BLaER1 treated with 17β-estradiol and CSF1 and Interleukin-3, amounts not matched to agents 10 nM and 100 nM (cell line): Measurements from ENCODE around the gene OAS2.
"Not testable (repeated sequence)": the region's sequence is repeated elsewhere in the genome, so short reads cannot be mapped to it uniquely, and the experiment has no call there.

Source experiments
- H3K27ac ChIP-seq, 11 experiments: shearing (Covaris generic); formaldehyde crosslinking; 2 replicates each; pipeline ENCODE4 v1.8.1; 2022
- H3K27me3 ChIP-seq, 11 experiments: shearing (Covaris generic); formaldehyde crosslinking; 2 replicates each; pipeline ENCODE4 v1.8.1; 2022
- H3K36me3 ChIP-seq, 11 experiments: shearing (Covaris generic); formaldehyde crosslinking; 2 replicates each; pipeline ENCODE4 v1.8.1; 2022
- H3K4me1 ChIP-seq, 10 experiments: shearing (Covaris generic); formaldehyde crosslinking; 2 replicates each; pipeline ENCODE4 v1.8.1; 2022
- H3K4me2 ChIP-seq, 11 experiments: shearing (Covaris generic); formaldehyde crosslinking; 2 replicates each; pipeline ENCODE4 v1.8.1; 2022
- H3K4me3 ChIP-seq, 10 experiments: shearing (Covaris generic); formaldehyde crosslinking; 2 replicates each; pipeline ENCODE4 v1.8.1; 2022
- H3K9ac ChIP-seq, 11 experiments: shearing (Covaris generic); formaldehyde crosslinking; 2 replicates each; pipeline ENCODE4 v1.8.1; 2022
- H3K9me3 ChIP-seq, 11 experiments: shearing (Covaris generic); formaldehyde crosslinking; replicated peaks in 1 of 11; 2 replicates each; pipeline ENCODE4 v1.8.1; 2022
- H4K20me1 ChIP-seq, 11 experiments: shearing (Covaris generic); formaldehyde crosslinking; 2 replicates each; pipeline ENCODE4 v1.8.1; 2022
- Cebpa-rat ChIP-seq, 11 experiments: shearing (Covaris generic); IDR thresholded peaks; 2 replicates each; pipeline ENCODE4 v1.8.1; 2022

The OAS2 gene

DNA sequence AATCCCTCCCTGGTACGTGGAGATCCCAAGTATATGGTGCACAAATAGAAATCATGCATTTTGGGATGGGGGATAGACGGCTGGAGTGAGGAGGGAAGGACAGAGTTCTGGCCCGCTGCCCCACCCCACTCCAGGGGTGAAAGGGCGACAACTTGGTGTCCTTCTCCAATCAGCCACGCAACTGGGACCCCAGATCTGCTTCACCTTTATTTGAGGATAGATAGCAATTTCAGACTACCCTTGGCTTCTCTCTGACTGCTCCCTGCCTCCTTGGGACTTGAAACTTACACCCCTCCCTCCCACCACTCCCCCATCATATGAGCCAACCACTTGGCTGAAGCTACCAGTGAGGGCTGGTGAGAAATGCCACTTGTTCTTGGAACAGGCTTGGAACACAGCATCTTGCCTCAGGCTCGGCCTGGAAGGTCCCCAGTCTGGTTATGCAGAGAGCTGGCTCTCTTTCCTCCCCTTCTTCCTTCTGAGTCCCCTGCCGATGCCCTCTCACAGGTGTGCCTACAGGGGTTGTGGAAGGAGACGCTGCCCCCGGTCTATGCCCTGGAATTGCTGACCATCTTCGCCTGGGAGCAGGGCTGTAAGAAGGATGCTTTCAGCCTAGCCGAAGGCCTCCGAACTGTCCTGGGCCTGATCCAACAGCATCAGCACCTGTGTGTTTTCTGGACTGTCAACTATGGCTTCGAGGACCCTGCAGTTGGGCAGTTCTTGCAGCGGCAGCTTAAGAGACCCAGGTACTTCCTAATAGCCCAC, 31.9 kb upstream of the OAS2 start:
- Histone ChIP-seq H3K27ac (no peak overlapping the region), H3K9ac (no peak overlapping the region), H3K9me3 (peaks cover 0 to under 1% (median 0%) of the 10 kb centered on the region in 11 experiments; a peak in 1 of 22 replicates), H3K4me1 (no peaks in the 10 kb centered on the region), H4K20me1 (no peaks in the 10 kb centered on the region; a peak in 1 of 22 replicates), H3K27me3 (no peaks in the 10 kb centered on the region), H3K4me2 (no peak overlapping the region), H3K36me3 (peaks cover 0 to 55% (median 20%) of the 10 kb centered on the region in 11 experiments; a peak in 12 of 22 replicates), H3K4me3 (no peak overlapping the region)
- TF ChIP-seq Cebpa-rat (IDR thresholded peaks at IDR 0.05), result no peak

- Histone ChIP-seq H3K9me3 (peaks cover 0 to 10% (median 8%) of the 10 kb centered on the region in 11 experiments; a peak in 14 of 22 replicates), H3K4me3 (no peak overlapping the region)
- TF ChIP-seq Cebpa-rat (IDR thresholded peaks at IDR 0.05), result no peak
These were observed 31.0 kb upstream of the OAS2 start for GRCh38 chr12:112947314-112947713.

GRCh38 chr12:112947761-112948160, 30.6 kb upstream of the OAS2 start:
- Histone ChIP-seq H3K4me2 (no peak overlapping the region), H3K9me3 (peaks cover 0 to 14% (median 8%) of the 10 kb centered on the region in 11 experiments; a peak in 14 of 22 replicates), H3K27me3 (no peaks in the 10 kb centered on the region), H3K9ac (no peak overlapping the region), H3K27ac (no peak overlapping the region), H4K20me1 (no peaks in the 10 kb centered on the region; a peak in 1 of 22 replicates), H3K4me1 (no peaks in the 10 kb centered on the region), H3K4me3 (no peak overlapping the region), H3K36me3 (peaks cover 6 to 64% (median 33%) of the 10 kb centered on the region in 11 experiments; a peak in 12 of 22 replicates)
- TF ChIP-seq Cebpa-rat (IDR thresholded peaks at IDR 0.05), result no peak

More at GRCh38 chr12:112947314-112947713, 31.0 kb upstream of the OAS2 start:
- no peak overlapping the region for H3K27ac ChIP-seq
- no peak overlapping the region for H3K9ac ChIP-seq
- no peak overlapping the region for H3K4me2 ChIP-seq
- peaks cover 2 to 64% (median 29%) of the 10 kb centered on the region in 11 experiments; a peak in 12 of 22 replicates for H3K36me3 ChIP-seq
- H4K20me1 ChIP-seq, result no peaks in the 10 kb centered on the region; a peak in 1 of 22 replicates
- no peaks in the 10 kb centered on the region for H3K27me3 ChIP-seq
- no peaks in the 10 kb centered on the region for H3K4me1 ChIP-seq

GRCh38 chr12:112948806-112949205, 29.5 kb upstream of the OAS2 start:
- TF ChIP-seq Cebpa-rat (IDR thresholded peaks at IDR 0.05), result no peak
- no peak overlapping the region for H3K9ac ChIP-seq
- H3K27ac ChIP-seq, result no peak overlapping the region
- no peak overlapping the region for H3K4me3 ChIP-seq
- peaks cover 6 to 64% (median 33%) of the 10 kb centered on the region in 11 experiments; a peak in 12 of 22 replicates for H3K36me3 ChIP-seq
- peaks cover 0 to 14% (median 8%) of the 10 kb centered on the region in 11 experiments; a peak in 15 of 22 replicates for H3K9me3 ChIP-seq
- no peaks in the 10 kb centered on the region; a peak in 1 of 22 replicates for H4K20me1 ChIP-seq
- H3K27me3 ChIP-seq, result no peaks in the 10 kb centered on the region
- H3K4me2 ChIP-seq, result no peak overlapping the region
- no peaks in the 10 kb centered on the region for H3K4me1 ChIP-seq

DNA sequence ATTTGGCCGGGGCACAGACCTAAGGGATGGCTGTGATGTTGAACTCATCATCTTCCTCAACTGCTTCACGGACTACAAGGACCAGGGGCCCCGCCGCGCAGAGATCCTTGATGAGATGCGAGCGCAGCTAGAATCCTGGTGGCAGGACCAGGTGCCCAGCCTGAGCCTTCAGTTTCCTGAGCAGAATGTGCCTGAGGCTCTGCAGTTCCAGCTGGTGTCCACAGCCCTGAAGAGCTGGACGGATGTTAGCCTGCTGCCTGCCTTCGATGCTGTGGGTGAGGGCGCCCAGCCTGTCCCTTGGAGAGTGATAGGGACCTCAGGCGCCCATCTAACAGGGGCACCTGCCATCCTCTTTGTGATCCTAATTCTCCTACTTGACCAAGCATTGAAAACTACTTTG, 27.6 kb upstream of the OAS2 start:
- Histone ChIP-seq H3K4me3 (no peak overlapping the region), H3K9me3 (peaks cover 0 to 14% (median 8%) of the 10 kb centered on the region in 11 experiments; a peak in 15 of 22 replicates), H3K4me2 (no peak overlapping the region), H3K9ac (no peak overlapping the region), H3K36me3 (peaks cover 6 to 53% (median 30%) of the 10 kb centered on the region in 11 experiments; a peak in 12 of 22 replicates), H3K4me1 (no peaks in the 10 kb centered on the region), H3K27ac (no peak overlapping the region), H4K20me1 (no peaks in the 10 kb centered on the region; a peak in 1 of 22 replicates), H3K27me3 (no peaks in the 10 kb centered on the region)
- TF ChIP-seq Cebpa-rat (IDR thresholded peaks at IDR 0.05), result no peak

GRCh38 chr12:112957125-112957524, 21.2 kb upstream of the OAS2 start:
- not testable (repeated sequence) for H3K27ac ChIP-seq, H3K4me1 ChIP-seq, H3K27me3 ChIP-seq, H3K4me3 ChIP-seq, H4K20me1 ChIP-seq, H3K4me2 ChIP-seq, H3K9ac ChIP-seq
- peaks cover 10 to 39% (median 20%) of the 10 kb centered on the region in 11 experiments; a peak in 20 of 22 replicates for H3K36me3 ChIP-seq
- peaks cover 0 to 21% (median 10%) of the 10 kb centered on the region in 11 experiments; a peak in 20 of 22 replicates for H3K9me3 ChIP-seq

DNA sequence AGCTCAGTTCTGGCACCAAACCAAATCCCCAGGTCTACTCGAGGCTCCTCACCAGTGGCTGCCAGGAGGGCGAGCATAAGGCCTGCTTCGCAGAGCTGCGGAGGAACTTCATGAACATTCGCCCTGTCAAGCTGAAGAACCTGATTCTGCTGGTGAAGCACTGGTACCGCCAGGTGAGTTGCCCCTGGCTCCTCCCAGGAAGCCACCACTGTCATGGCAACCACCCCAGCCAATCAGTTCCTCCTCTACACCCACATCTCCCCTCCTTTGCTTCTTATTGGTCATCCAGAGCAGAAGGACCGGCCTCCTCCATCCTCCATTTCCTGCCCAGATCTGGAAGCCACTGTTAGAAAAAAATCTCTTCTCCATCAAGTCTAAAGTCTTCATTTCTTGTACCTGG, 17.2 kb upstream of the OAS2 start:
- Histone ChIP-seq H3K4me1 (no peaks in the 10 kb centered on the region), H3K4me3 (no peak overlapping the region), H3K36me3 (peaks cover 30 to 64% (median 43%) of the 10 kb centered on the region in 11 experiments; a peak in 21 of 22 replicates), H4K20me1 (no peaks in the 10 kb centered on the region; a peak in 2 of 22 replicates), H3K4me2 (no peak overlapping the region), H3K9ac (no peak overlapping the region), H3K9me3 (peaks cover 0 to 18% (median 7%) of the 10 kb centered on the region in 11 experiments; a peak in 11 of 22 replicates), H3K27me3 (no peaks in the 10 kb centered on the region), H3K27ac (no peak overlapping the region)
- TF ChIP-seq Cebpa-rat (IDR thresholded peaks at IDR 0.05), result no peak

GRCh38 chr12:112961536-112961935, 16.8 kb upstream of the OAS2 start:
- no peak overlapping the region for H3K4me2 ChIP-seq

DNA sequence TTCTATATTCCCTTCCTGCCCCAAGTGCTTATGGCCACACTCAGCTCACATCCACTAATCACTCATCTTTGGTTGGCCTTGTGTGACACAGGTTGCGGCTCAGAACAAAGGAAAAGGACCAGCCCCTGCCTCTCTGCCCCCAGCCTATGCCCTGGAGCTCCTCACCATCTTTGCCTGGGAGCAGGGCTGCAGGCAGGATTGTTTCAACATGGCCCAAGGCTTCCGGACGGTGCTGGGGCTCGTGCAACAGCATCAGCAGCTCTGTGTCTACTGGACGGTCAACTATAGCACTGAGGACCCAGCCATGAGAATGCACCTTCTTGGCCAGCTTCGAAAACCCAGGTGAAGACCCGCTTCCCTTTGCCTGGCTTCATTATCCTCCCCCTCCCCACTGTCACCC, 15.8 kb upstream of the OAS2 start:
- Histone ChIP-seq H3K9ac (no peak overlapping the region), H3K4me1 (no peaks in the 10 kb centered on the region), H3K4me3 (no peak overlapping the region), H3K9me3 (peaks cover 0 to 18% (median 7%) of the 10 kb centered on the region in 11 experiments; a peak in 11 of 22 replicates), H3K36me3 (peaks cover 31 to 79% (median 47%) of the 10 kb centered on the region in 11 experiments; a peak in 21 of 22 replicates), H3K27me3 (no peaks in the 10 kb centered on the region), H3K4me2 (no peak overlapping the region), H4K20me1 (no peaks in the 10 kb centered on the region; a peak in 2 of 22 replicates), H3K27ac (no peak overlapping the region)
- no peak for TF ChIP-seq Cebpa-rat (IDR thresholded peaks at IDR 0.05)

More at GRCh38 chr12:112961536-112961935, 16.8 kb upstream of the OAS2 start:
- no peaks in the 10 kb centered on the region for H3K27me3 ChIP-seq
- H3K9ac ChIP-seq, result no peak overlapping the region
- TF ChIP-seq Cebpa-rat (IDR thresholded peaks at IDR 0.05), result no peak
- no peak overlapping the region for H3K4me3 ChIP-seq
- H3K9me3 ChIP-seq, result peaks cover 0 to 18% (median 7%) of the 10 kb centered on the region in 11 experiments; a peak in 11 of 22 replicates
- no peaks in the 10 kb centered on the region for H3K4me1 ChIP-seq
- H3K36me3 ChIP-seq, result peaks cover 30 to 68% (median 47%) of the 10 kb centered on the region in 11 experiments; a peak in 21 of 22 replicates
- no peak overlapping the region for H3K27ac ChIP-seq
- no peaks in the 10 kb centered on the region; a peak in 2 of 22 replicates for H4K20me1 ChIP-seq
